AG04450 (cell line): Measurements from ENCODE around the gene TNKS1BP1. TPM values are rescaled to one million over a fixed set of nuclear protein-coding genes. Genes with fewer than 3 reads are reported as not detected.

Experiments used
- CTCF ChIA-PET: fragments of 300-600, 350-600 bp; formaldehyde crosslinking; extraction: SDS; loops from one replicate; lab custom pipeline; 2022; ENCODE audit warnings: antibody characterized with exemption, inconsistent platforms; lab: Charles Lee
- POLR2A ChIA-PET: fragments of 350-600 bp; formaldehyde crosslinking; extraction: SDS; loops from one replicate; lab custom pipeline; 2021; ENCODE audit warnings: antibody characterized with exemption, inconsistent platforms; lab: Yijun Ruan, JAX
- DNase-seq: peaks from one replicate; pipeline ENCODE4 v3.0.0-alpha.2; 2011; ENCODE audit warnings: low read depth, low spot score
- H3K27ac ChIP-seq: one replicate; pipeline ENCODE4 v1.5.1; 2012; ENCODE audit warnings: low read depth, low read length, control low read depth
- H3K27me3 ChIP-seq: one replicate; pipeline ENCODE4 v1.6.0; 2012; ENCODE audit warnings: low read length; ENCODE audit not compliant: control insufficient read depth, insufficient read depth
- H3K4me3 ChIP-seq: 2 replicates; pipeline ENCODE4 v1.5.1; 2011; ENCODE audit warnings: mild to moderate bottlenecking, low read depth, low read length, control low read depth
- H3K9me3 ChIP-seq: 2 replicates; pipeline ENCODE4 v1.5.1; 2012; ENCODE audit warnings: low read length; ENCODE audit not compliant: control insufficient read depth, insufficient read depth
- polyA plus RNA-seq: library from polyadenylated mRNA; depleted of rRNA; stranded (reverse); fragments of >200 nt; gene quantifications from 2 replicates; pipeline ENCODE4 v1.2.3, GENCODE V29; 2011
- TF ChIP-seq, protein P1 (sequence below): IDR thresholded peaks from 2 replicates; pipeline ENCODE4 v1.5.1; 2011; ENCODE audit warnings: low read depth, low read length, control low read depth, inconsistent platforms

TNKS1BP1 gene
- polyA plus RNA-seq, 1 experiment = 59.4 TPM

DNA sequence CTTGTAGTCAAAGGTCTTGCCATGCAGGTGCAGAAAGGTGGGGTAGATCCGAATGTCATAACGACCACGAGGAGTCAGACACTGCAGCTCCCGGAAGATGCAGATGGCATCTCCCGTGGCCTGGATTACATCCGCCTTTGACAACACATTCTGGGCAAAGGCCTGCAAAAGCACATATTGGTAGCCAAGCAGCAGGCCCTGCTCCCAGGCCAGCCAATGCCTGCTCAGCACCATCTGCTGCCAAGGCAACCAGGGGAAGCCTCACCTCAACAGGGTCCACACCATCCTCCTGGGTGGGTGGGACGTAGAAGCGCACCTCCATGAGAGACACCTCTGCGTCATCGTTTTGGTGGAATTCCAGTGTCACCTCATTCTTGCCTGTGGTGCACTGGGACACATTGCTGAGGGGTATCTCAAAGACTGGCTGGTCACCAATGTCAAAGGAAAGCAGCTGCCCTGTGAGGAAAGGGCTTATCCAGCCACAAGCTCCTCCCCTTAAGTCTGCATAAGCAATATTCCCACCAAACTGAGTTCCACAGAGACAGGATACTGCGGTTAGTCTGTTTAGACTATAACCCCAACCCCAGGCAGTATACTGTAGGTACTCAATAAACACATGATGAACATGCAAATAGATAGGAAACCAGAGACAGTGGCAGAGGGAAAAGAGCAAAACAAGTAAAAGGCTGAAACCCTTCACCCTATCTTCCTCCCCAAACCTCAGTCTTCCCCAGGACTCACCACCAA lies 8.1 kb upstream of the TNKS1BP1 start:
- DNase-seq = no peak
- ChIA-PET CTCF (no interaction called here), POLR2A (no interaction called here)
- H3K27me3 ChIP-seq = no peaks in the 10 kb centered on the region
- H3K9me3 ChIP-seq = no peaks in the 10 kb centered on the region; the same call in 1 of the 2 replicates
- TF ChIP-seq, protein P1, sequence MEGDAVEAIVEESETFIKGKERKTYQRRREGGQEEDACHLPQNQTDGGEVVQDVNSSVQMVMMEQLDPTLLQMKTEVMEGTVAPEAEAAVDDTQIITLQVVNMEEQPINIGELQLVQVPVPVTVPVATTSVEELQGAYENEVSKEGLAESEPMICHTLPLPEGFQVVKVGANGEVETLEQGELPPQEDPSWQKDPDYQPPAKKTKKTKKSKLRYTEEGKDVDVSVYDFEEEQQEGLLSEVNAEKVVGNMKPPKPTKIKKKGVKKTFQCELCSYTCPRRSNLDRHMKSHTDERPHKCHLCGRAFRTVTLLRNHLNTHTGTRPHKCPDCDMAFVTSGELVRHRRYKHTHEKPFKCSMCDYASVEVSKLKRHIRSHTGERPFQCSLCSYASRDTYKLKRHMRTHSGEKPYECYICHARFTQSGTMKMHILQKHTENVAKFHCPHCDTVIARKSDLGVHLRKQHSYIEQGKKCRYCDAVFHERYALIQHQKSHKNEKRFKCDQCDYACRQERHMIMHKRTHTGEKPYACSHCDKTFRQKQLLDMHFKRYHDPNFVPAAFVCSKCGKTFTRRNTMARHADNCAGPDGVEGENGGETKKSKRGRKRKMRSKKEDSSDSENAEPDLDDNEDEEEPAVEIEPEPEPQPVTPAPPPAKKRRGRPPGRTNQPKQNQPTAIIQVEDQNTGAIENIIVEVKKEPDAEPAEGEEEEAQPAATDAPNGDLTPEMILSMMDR = no peak
- H3K27ac ChIP-seq = no peak overlapping the region
- H3K4me3 ChIP-seq = no peak overlapping the region

DNA sequence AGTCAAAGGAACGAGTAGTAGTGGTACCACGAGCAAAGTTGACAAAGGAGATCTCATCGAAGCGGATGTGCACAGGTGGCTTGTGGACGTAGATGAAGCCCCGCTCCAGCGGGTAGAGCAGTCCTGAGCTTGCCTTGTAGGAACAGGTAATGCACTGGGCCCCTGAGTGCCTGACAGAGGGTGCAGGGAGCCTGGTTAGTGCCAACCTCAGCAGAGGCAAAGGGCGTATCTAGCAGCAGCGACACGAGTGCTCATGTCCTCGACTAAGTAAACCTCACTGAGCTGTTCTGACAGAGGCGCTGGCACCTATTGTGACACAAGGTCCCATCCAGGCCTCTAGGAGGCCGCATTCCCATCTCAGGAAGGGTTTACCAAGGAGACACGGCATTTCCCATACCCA lies 7.0 kb upstream of the TNKS1BP1 start:
- POLR2A ChIA-PET = no interaction called here
- CTCF ChIA-PET = no interaction called here
- DNase-seq = no peak
- H3K9me3 ChIP-seq = no peaks in the 10 kb centered on the region; the same call in 1 of the 2 replicates
- H3K27ac ChIP-seq = no peak overlapping the region
- TF ChIP-seq, protein P1 = no peak
- no peak overlapping the region for H3K4me3 ChIP-seq
- H3K27me3 ChIP-seq = no peaks in the 10 kb centered on the region

DNA sequence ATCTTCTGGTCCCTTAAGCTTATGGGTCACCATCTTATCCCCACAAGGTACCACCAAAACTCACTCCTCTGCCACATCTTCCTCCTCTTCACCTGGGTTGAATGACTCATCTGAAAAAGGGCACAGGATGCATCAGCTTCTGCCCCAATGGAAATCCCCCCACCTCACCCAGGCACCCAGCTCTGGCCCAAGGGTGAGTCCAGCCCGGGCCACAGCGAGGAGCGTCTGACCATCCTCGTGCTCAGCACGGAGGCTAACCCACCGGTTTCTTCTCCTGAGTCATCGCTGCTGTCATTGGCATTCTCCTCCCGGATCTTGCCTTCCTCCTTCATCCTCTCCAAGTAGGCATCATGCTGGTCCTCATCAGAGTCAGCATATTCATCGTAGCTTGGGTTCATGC lies 5.3 kb upstream of the TNKS1BP1 start:
- Histone ChIP-seq H3K4me3 (no peak overlapping the region), H3K27ac (no peak overlapping the region), H3K9me3 (no peaks in the 10 kb centered on the region), H3K27me3 (no peaks in the 10 kb centered on the region)
- POLR2A ChIA-PET = no interaction called here
- TF ChIP-seq, protein P1 = no peak
- CTCF ChIA-PET = no interaction called here
- no peak for DNase-seq

DNA sequence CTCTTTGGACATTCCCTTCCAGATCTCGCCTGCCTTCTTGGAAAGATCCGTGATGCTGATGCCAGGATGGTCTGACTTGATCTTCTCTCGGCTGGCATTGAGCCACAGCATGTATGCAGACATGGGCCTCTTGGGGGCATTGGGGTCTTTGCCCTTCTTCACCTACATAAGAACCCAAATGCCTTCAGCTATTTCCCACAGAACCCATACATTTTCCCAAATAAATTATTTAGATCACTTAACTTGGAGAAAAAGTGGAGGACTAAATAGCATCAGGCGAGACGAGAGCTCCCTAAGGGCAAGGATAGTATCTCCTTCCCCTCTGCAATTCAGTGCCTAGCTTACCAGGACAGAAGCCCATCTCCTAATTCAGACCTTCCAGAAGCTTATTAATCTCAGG lies 3.0 kb upstream of the TNKS1BP1 start:
- TF ChIP-seq, protein P1 = no peak
- Histone ChIP-seq H3K4me3 (no peak overlapping the region), H3K27me3 (no peaks in the 10 kb centered on the region), H3K9me3 (no peaks in the 10 kb centered on the region; the same call in 1 of the 2 replicates), H3K27ac (no peak overlapping the region)
- ChIA-PET CTCF (interaction anchor here (1.0 to 1.7 kb wide), 2 partner anchors 21 to 78 kb away, joined by 3 to 4 read pairs; no protein-coding TSS in a partner anchor), POLR2A (no interaction called here)
- no peak for DNase-seq

DNA sequence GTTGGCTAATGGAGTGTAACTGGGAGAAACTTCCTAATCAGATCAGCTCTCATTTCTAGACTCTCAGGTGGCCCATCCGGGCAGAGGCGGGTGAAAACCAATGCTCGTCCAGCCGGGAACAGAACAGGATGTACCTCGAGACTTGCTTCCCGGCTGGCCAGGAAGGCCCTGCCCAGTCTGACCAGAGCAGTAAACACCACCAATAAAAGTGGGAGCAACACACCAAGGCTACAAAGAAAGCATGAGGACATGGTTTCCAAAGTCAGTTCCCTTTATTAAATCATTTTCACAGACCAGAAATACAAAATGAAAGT lies 940 bp upstream of the TNKS1BP1 start:
- TF ChIP-seq, protein P1 = no peak
- no peaks in the 10 kb centered on the region; the same call in 1 of the 2 replicates for H3K9me3 ChIP-seq
- DNase-seq = no peak
- peak overlapping the region; percentile 99 for H3K27ac ChIP-seq
- CTCF ChIA-PET = interaction anchor here (0.8 to 1.7 kb wide), 6 partner anchors 10 to 314 kb away, joined by 3 to 8 read pairs (median 3); partner anchors contain the start of genes SSRP1 and UBE2L6
- peak overlapping the region; percentile 83 for H3K4me3 ChIP-seq
- H3K27me3 ChIP-seq = no peaks in the 10 kb centered on the region
- POLR2A ChIA-PET = interaction anchor here (2.4 to 2.5 kb wide), 2 partner anchors 9 to 14 kb away, joined by 14 to 20 read pairs; partner anchors contain the start of gene SSRP1
